ENCODE measurements around the gene RAP1GAP. TPM values are rescaled to one million over a fixed set of nuclear protein-coding genes. Genes with fewer than 3 reads are reported as not detected.

The RAP1GAP gene
- total and polyA plus RNA-seq, 2 experiments from 2014 or later: 0.41 to 0.97 TPM

DNA sequence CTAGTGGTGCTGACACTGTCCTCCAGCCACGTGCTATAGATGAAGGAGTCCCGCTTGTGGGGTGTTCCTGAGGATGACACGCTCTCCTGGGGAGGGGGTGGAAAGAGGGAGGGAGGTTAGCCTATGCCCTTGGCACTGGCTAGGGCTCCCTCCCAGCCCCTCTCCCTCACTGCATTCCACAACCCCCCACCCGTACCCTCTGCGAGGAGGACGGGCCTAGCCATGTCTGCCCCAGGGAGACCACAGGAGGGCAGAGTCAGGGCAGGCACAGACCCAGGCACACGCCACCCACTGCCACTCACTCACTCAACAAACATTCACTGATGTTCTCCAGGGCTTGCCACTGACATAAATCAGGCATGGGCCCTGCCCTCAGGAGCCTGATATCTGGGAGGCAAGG lies 70.7 kb downstream of the RAP1GAP start:
- no peak for TF ChIP-seq EZH2 (IDR thresholded peaks at IDR 0.05; ENCODE audit: insufficient read depth, poor library complexity, severe bottlenecking)
- TF ChIP-seq EZH2phosphoT487 (IDR thresholded peaks at IDR 0.05; ENCODE audit: insufficient read depth, low read depth): no peak
- WGBS, 2 experiments (ENCODE audit: low coverage in 1 of 2, low lambda C conversion rate in 2 of 2, missing lambda C conversion rate in 2 of 2): 86 to 90% methylated on average over 6 to 7 of the region's 7 CpGs
- Histone ChIP-seq H3K36me3 (ENCODE audit: low read depth) (no peaks in the 10 kb centered on the region), H3K9ac (no peak overlapping the region), H3K4me2 (ENCODE audit: unreplicated experiment) (no peak overlapping the region), H3K9me2 (ENCODE audit: insufficient read depth) (no peaks in the 10 kb centered on the region), H4K20me1 (ENCODE audit: insufficient read depth) (no peaks in the 10 kb centered on the region), H3F3A (ENCODE audit: insufficient read depth) (no peaks in the 10 kb centered on the region), H3K27ac (no peak overlapping the region), H2AFZ (no peak overlapping the region), H3K9me3 (ENCODE audit: low read depth) (no peaks in the 10 kb centered on the region), H3K4me3 (no peak overlapping the region), H3K79me2 (ENCODE audit: insufficient read depth) (no peaks in the 10 kb centered on the region), H3K27me3 (replicated peaks; ENCODE audit: insufficient read depth) (peaks cover 6% of the 10 kb centered on the region; the same call in 1 of the 2 replicates), H3K4me1 (ENCODE audit: insufficient read depth) (no peaks in the 10 kb centered on the region)
- in situ Hi-C loops (cut with MboI): no loop called here
- DNase-seq: no peak

DNA sequence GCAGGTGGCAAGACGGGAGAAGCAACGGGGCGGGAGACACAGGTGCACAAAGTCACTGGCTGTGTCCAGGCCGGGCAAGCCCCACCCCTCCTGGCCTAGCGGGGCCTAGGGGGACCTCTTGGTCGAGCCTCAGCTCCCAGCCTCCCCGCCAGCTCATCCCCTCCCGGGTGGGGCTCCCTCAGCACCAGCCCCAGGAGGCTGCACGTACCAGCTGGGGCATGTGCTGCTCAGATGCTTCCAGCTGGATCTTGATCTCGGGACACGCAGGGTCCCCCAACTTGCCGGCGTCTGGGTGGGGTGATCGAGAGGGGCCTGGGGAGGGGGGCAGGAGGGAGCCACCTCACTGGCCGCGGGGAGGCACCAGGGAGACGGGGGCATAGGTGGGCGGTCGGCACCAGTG lies 71.4 kb downstream of the RAP1GAP start:
- Histone ChIP-seq H3K9me2 (ENCODE audit: insufficient read depth) (no peaks in the 10 kb centered on the region), H3K9ac (no peak overlapping the region), H3K79me2 (ENCODE audit: insufficient read depth) (no peaks in the 10 kb centered on the region), H3F3A (ENCODE audit: insufficient read depth) (no peaks in the 10 kb centered on the region), H3K4me3 (no peak overlapping the region), H3K27me3 (replicated peaks; ENCODE audit: insufficient read depth) (peaks cover 6% of the 10 kb centered on the region; the same call in 1 of the 2 replicates), H2AFZ (no peak overlapping the region), H3K36me3 (ENCODE audit: low read depth) (no peaks in the 10 kb centered on the region), H3K4me2 (ENCODE audit: unreplicated experiment) (no peak overlapping the region), H4K20me1 (ENCODE audit: insufficient read depth) (no peaks in the 10 kb centered on the region), H3K27ac (no peak overlapping the region), H3K9me3 (ENCODE audit: low read depth) (no peaks in the 10 kb centered on the region), H3K4me1 (ENCODE audit: insufficient read depth) (no peaks in the 10 kb centered on the region)
- in situ Hi-C loops (cut with MboI): no loop called here
- no peak for DNase-seq
- TF ChIP-seq EZH2 (IDR thresholded peaks at IDR 0.05; ENCODE audit: insufficient read depth, poor library complexity, severe bottlenecking) (no peak), EZH2phosphoT487 (IDR thresholded peaks at IDR 0.05; ENCODE audit: insufficient read depth, low read depth) (no peak)
- 55 to 57% methylated on average over 9 to 19 of the region's 19 CpGs for WGBS, 2 experiments (ENCODE audit: low coverage in 1 of 2, low lambda C conversion rate in 2 of 2, missing lambda C conversion rate in 2 of 2)

DNA sequence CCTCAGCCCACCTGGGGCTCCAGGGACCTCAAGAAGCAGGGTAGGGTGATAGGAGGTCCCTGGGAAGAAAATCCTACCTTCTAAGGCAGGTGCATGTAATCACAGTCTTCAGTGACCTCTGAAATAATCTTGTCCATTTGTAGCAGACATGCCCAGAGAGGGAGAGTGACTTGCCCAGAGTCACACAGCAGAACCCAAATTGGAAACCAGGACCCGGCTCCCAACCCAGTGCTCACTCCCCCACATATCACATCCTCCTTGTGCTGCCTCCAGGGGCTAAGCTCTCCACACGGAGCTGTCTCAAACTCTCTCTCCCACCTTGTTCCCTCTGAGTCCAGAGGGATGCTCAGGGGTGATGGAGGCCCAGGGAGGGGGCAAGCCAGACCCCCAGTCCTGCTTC lies 72.5 kb downstream of the RAP1GAP start:
- no peaks in the 10 kb centered on the region for H3K79me2 ChIP-seq (ENCODE audit: insufficient read depth)
- WGBS, 2 experiments (ENCODE audit: low coverage in 1 of 2, low lambda C conversion rate in 2 of 2, missing lambda C conversion rate in 2 of 2): 42 to 47% methylated on average over 2 of the region's 2 CpGs
- DNase-seq: no peak
- H3K9me2 ChIP-seq (ENCODE audit: insufficient read depth): no peaks in the 10 kb centered on the region
- H2AFZ ChIP-seq: no peak overlapping the region
- H3K4me1 ChIP-seq (ENCODE audit: insufficient read depth): no peaks in the 10 kb centered on the region
- no peaks in the 10 kb centered on the region for H3K9me3 ChIP-seq (ENCODE audit: low read depth)
- H3K27me3 ChIP-seq (replicated peaks; ENCODE audit: insufficient read depth): peaks cover 6% of the 10 kb centered on the region; the same call in 1 of the 2 replicates
- H3K27ac ChIP-seq: no peak overlapping the region
- in situ Hi-C loops (cut with MboI): no loop called here
- H3F3A ChIP-seq (ENCODE audit: insufficient read depth): no peaks in the 10 kb centered on the region
- H3K4me2 ChIP-seq (ENCODE audit: unreplicated experiment): no peak overlapping the region
- H3K36me3 ChIP-seq (ENCODE audit: low read depth): no peaks in the 10 kb centered on the region
- H3K9ac ChIP-seq: no peak overlapping the region
- TF ChIP-seq EZH2 (IDR thresholded peaks at IDR 0.05; ENCODE audit: insufficient read depth, poor library complexity, severe bottlenecking): no peak
- no peak for TF ChIP-seq EZH2phosphoT487 (IDR thresholded peaks at IDR 0.05; ENCODE audit: insufficient read depth, low read depth)
- no peaks in the 10 kb centered on the region for H4K20me1 ChIP-seq (ENCODE audit: insufficient read depth)
- H3K4me3 ChIP-seq: no peak overlapping the region

DNA sequence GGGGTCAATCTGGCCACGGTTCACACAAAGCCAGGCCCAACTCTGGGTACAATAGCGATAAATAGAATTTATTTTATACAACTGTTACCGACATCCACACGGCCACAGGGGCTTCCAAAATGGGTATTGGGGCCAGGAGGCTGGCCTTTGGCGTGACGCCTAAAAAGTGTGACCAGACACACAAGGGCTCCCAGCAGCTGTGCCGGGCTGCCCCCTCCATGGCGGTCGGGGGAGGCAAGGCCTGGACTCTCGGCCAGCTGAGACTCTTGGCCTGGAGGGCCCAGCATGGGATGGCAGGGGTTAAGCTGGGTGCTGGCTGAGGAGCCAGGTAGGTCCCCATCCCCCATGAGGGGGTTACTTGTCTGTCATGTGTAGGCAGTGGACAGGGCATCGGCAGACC lies 73.0 kb downstream of the RAP1GAP start:
- Histone ChIP-seq H3K36me3 (ENCODE audit: low read depth) (no peaks in the 10 kb centered on the region), H3K4me2 (ENCODE audit: unreplicated experiment) (no peak overlapping the region), H3K9me2 (ENCODE audit: insufficient read depth) (no peaks in the 10 kb centered on the region), H3K9me3 (ENCODE audit: low read depth) (no peaks in the 10 kb centered on the region), H3K9ac (no peak overlapping the region), H3K4me1 (ENCODE audit: insufficient read depth) (no peaks in the 10 kb centered on the region), H2AFZ (no peak overlapping the region), H3K79me2 (ENCODE audit: insufficient read depth) (no peaks in the 10 kb centered on the region), H3K4me3 (no peak overlapping the region), H3K27me3 (replicated peaks; ENCODE audit: insufficient read depth) (peaks cover 6% of the 10 kb centered on the region; the same call in 1 of the 2 replicates), H4K20me1 (ENCODE audit: insufficient read depth) (no peaks in the 10 kb centered on the region), H3K27ac (no peak overlapping the region), H3F3A (ENCODE audit: insufficient read depth) (no peaks in the 10 kb centered on the region)
- no peak for TF ChIP-seq EZH2phosphoT487 (IDR thresholded peaks at IDR 0.05; ENCODE audit: insufficient read depth, low read depth)
- TF ChIP-seq EZH2 (IDR thresholded peaks at IDR 0.05; ENCODE audit: insufficient read depth, poor library complexity, severe bottlenecking): no peak
- in situ Hi-C loops (cut with MboI): no loop called here
- DNase-seq: no peak
- WGBS, 2 experiments (ENCODE audit: low coverage in 1 of 2, low lambda C conversion rate in 2 of 2, missing lambda C conversion rate in 2 of 2): 50 to 58% methylated on average over 11 of the region's 11 CpGs
